GM23338 (cell line): Measurements from ENCODE around the gene LRBA. TPM values are rescaled to one million over a fixed set of nuclear protein-coding genes. Genes with fewer than 3 reads are reported as not detected.

Experiments
- ATAC-seq: fragments of 200-7000 bp; cut with Tn5 transposase; 3 replicates; pipeline ENCODE4 v1.9.1; 2020
- DNase-seq: peaks from one replicate; pipeline ENCODE4 v3.0.0-alpha.2; 2015; ENCODE audit warnings: low spot score
- H2AFZ ChIP-seq: fragments of 200-600 bp; sonication (generic); 2 replicates; pipeline ENCODE4 v1.8.0; 2016; ENCODE audit warnings: antibody characterized with exemption, mild to moderate bottlenecking, moderate library complexity
- H3F3A ChIP-seq: fragments of 200-600 bp; sonication (generic); replicated peaks from 2 replicates; pipeline ENCODE4 v1.8.0; 2017; ENCODE audit warnings: antibody characterized with exemption, mixed run types, low read depth
- H3K27ac ChIP-seq: fragments of 200-600 bp; sonication (generic); 2 replicates; pipeline ENCODE4 v1.6.1; 2016; ENCODE audit warnings: low read depth
- H3K27me3 ChIP-seq: fragments of 200-600 bp; sonication (generic); 2 replicates; pipeline ENCODE4 v1.8.0; 2016; ENCODE audit warnings: mild to moderate bottlenecking, mixed run types, moderate library complexity; ENCODE audit not compliant: insufficient read depth
- H3K36me3 ChIP-seq: fragments of 200-600 bp; sonication (generic); 2 replicates; pipeline ENCODE4 v1.8.0; 2016; ENCODE audit warnings: mild to moderate bottlenecking; ENCODE audit not compliant: insufficient read depth
- H3K4me1 ChIP-seq: fragments of 200-600 bp; sonication (generic); 2 replicates; pipeline ENCODE4 v1.8.0; 2016; ENCODE audit warnings: mild to moderate bottlenecking, moderate library complexity; ENCODE audit not compliant: insufficient read depth
- H3K4me2 ChIP-seq: fragments of 200-600 bp; sonication (generic); 2 replicates; pipeline ENCODE4 v1.7.1; 2017; ENCODE audit warnings: mixed run types
- H3K4me3 ChIP-seq: fragments of 200-600 bp; sonication (generic); 2 replicates; pipeline ENCODE4 v1.6.1; 2016; ENCODE audit warnings: mixed run types
- H3K79me2 ChIP-seq: fragments of 200-600 bp; sonication (generic); replicated peaks from 2 replicates; pipeline ENCODE4 v1.8.0; 2017; ENCODE audit warnings: mild to moderate bottlenecking; ENCODE audit not compliant: insufficient read depth
- H3K9me2 ChIP-seq: fragments of 200-600 bp; sonication (generic); 2 replicates; pipeline ENCODE4 v1.8.0; 2017; ENCODE audit not compliant: insufficient read depth
- H4K20me1 ChIP-seq: fragments of 200-600 bp; sonication (generic); replicated peaks from 2 replicates; pipeline ENCODE4 v1.8.0; 2017; ENCODE audit warnings: mild to moderate bottlenecking; ENCODE audit not compliant: insufficient read depth
- H3K27ac Mint-ChIP-seq: 2 replicates; pipeline ENCODE4 v1.8.0; 2020; ENCODE audit warnings: inconsistent platforms, mild to moderate bottlenecking, moderate library complexity, mixed read lengths
- H3K27me3 Mint-ChIP-seq: 3 replicates; pipeline ENCODE4 v1.8.0; 2022; ENCODE audit warnings: low read depth, mild to moderate bottlenecking, moderate library complexity, mixed read lengths, inconsistent platforms; ENCODE audit not compliant: insufficient read depth, poor library complexity
- H3K36me3 Mint-ChIP-seq: 3 replicates; pipeline ENCODE4 v1.8.0; 2021; ENCODE audit warnings: low read depth, mild to moderate bottlenecking, inconsistent platforms, moderate library complexity, mixed read lengths
- H3K4me1 Mint-ChIP-seq: 3 replicates; pipeline ENCODE4 v1.8.0; 2020; ENCODE audit warnings: mild to moderate bottlenecking, inconsistent platforms, mixed read lengths
- H3K4me3 Mint-ChIP-seq: 3 replicates; pipeline ENCODE4 v1.8.0; 2021; ENCODE audit warnings: moderate library complexity, mild to moderate bottlenecking, inconsistent platforms, mixed read lengths
- H3K9me3 Mint-ChIP-seq: 3 replicates; pipeline ENCODE4 v1.8.0; 2020; ENCODE audit warnings: moderate library complexity, mild to moderate bottlenecking, inconsistent platforms, mixed read lengths
- CREB1 ChIP-seq: fragments of 250-450 bp; sonication (Bioruptor Pico); IDR thresholded peaks from 2 replicates; pipeline ENCODE4 v1.5.0; 2020; ENCODE audit warnings: low read depth, mild to moderate bottlenecking, moderate library complexity
- ETS1 ChIP-seq: IDR thresholded peaks from 2 replicates; pipeline ENCODE4 v1.6.1; 2016; ENCODE audit warnings: antibody characterized with exemption
- EZH2 ChIP-seq: fragments of 200-600 bp; sonication (generic); IDR thresholded peaks from one replicate; pipeline ENCODE4 v1.8.0; 2017; ENCODE audit warnings: antibody characterized with exemption, mild to moderate bottlenecking, low read depth; ENCODE audit not compliant: unreplicated experiment
- EZH2phosphoT487 ChIP-seq: fragments of 200-600 bp; sonication (generic); IDR thresholded peaks from one replicate; pipeline ENCODE4 v1.8.1; 2018; ENCODE audit warnings: antibody characterized with exemption; ENCODE audit not compliant: unreplicated experiment
- JUNB ChIP-seq: IDR thresholded peaks from one replicate; pipeline ENCODE4 v1.6.1; 2016; ENCODE audit warnings: antibody characterized with exemption; ENCODE audit not compliant: unreplicated experiment
- NANOG ChIP-seq: IDR thresholded peaks from 2 replicates; pipeline ENCODE4 v1.6.1; 2016; ENCODE audit warnings: antibody characterized with exemption, borderline replicate concordance
- POLR2AphosphoS5 ChIP-seq: IDR thresholded peaks from 2 replicates; pipeline ENCODE4 v1.6.1; 2016; ENCODE audit warnings: antibody characterized with exemption, low read depth
- REST ChIP-seq: IDR thresholded peaks from one replicate; pipeline ENCODE4 v1.6.1; 2018; ENCODE audit warnings: antibody characterized with exemption; ENCODE audit not compliant: unreplicated experiment
- STAT1 ChIP-seq: IDR thresholded peaks from one replicate; pipeline ENCODE4 v1.6.1; 2016; ENCODE audit warnings: antibody characterized with exemption; ENCODE audit not compliant: unreplicated experiment
- ZNF114 ChIP-seq: fragments of 250-450 bp; sonication (Bioruptor Pico); IDR thresholded peaks from 2 replicates; pipeline ENCODE4 v1.5.0; 2020; ENCODE audit warnings: mild to moderate bottlenecking, moderate library complexity
- ZNF331 ChIP-seq: fragments of 250-450 bp; sonication (Bioruptor Pico); IDR thresholded peaks from 2 replicates; pipeline ENCODE4 v1.5.0; 2020; ENCODE audit warnings: low read depth, mild to moderate bottlenecking, moderate library complexity
- polyA plus RNA-seq: library from polyadenylated mRNA; unstranded; fragments of >200 nt; fragmentation: Nextera tagmentation; extraction: Ambion mirVana; gene quantifications from 2 replicates; pipeline ENCODE4 v1.2.1, GENCODE V29; 2016
- total RNA-seq: library from RNA; depleted of rRNA; stranded (reverse); fragments of >200 nt; shearing (Covaris generic); gene quantifications from 2 replicates; pipeline ENCODE4 v1.2.3, GENCODE V29; 2014
- TF ChIP-seq, protein P1 (sequence below): fragments of 250-450 bp; sonication (Bioruptor Pico); IDR thresholded peaks from 2 replicates; pipeline ENCODE4 v1.5.0; 2020; ENCODE audit warnings: mild to moderate bottlenecking, moderate library complexity
- TF ChIP-seq, protein P2 (sequence below), 2 experiments: fragments of 200-600 bp in 1 of 2; sonication (generic) in 1 of 2; conservative IDR thresholded peaks; 2 replicates each; pipeline versions ENCODE4 v1.5.1 to v1.6.1; 2016 to 2017; ENCODE audit warnings: antibody characterized with exemption in 2 of 2, low read depth in 2 of 2, mild to moderate bottlenecking in 2 of 2, moderate library complexity in 1 of 2

LRBA gene
- total and polyA plus RNA-seq, 2 experiments from 2014 or later, result 23.3 to 126 TPM

- Histone ChIP-seq H3K9me2 (0 out of 2 replicates have a peak, but pooled peaks cover 4% of the 10 kb centered on the region), H3K36me3 (no peaks in the 10 kb centered on the region; the same call in 1 of the 2 replicates), H3K4me2 (no peak overlapping the region), H3K27me3 (no peaks in the 10 kb centered on the region), H2AFZ (no peak overlapping the region), H3K27ac (no peak overlapping the region), H3K79me2 (no peaks in the 10 kb centered on the region), H4K20me1 (no peaks in the 10 kb centered on the region), H3K4me3 (no peak overlapping the region), H3F3A (no peaks in the 10 kb centered on the region), H3K4me1 (no peaks in the 10 kb centered on the region)
- Mint-ChIP-seq H3K27me3 (no peaks in the 10 kb centered on the region), H3K27ac (no peak overlapping the region), H3K4me1 (no peaks in the 10 kb centered on the region), H3K36me3 (peaks cover 10% of the 10 kb centered on the region), H3K9me3 (peaks cover 7% of the 10 kb centered on the region; the same call in 1 of the 3 replicates), H3K4me3 (no peak overlapping the region)
- TF ChIP-seq CREB1 (CRISPR knock-in tag) (no peak), NANOG (no peak), ZNF331 (CRISPR knock-in tag) (no peak), STAT1 (no peak), EZH2 (no peak), JUNB (no peak), ZNF114 (CRISPR knock-in tag) (no peak), POLR2AphosphoS5 (no peak), ETS1 (no peak), REST (no peak), EZH2phosphoT487 (no peak)
- TF ChIP-seq, protein P1, sequence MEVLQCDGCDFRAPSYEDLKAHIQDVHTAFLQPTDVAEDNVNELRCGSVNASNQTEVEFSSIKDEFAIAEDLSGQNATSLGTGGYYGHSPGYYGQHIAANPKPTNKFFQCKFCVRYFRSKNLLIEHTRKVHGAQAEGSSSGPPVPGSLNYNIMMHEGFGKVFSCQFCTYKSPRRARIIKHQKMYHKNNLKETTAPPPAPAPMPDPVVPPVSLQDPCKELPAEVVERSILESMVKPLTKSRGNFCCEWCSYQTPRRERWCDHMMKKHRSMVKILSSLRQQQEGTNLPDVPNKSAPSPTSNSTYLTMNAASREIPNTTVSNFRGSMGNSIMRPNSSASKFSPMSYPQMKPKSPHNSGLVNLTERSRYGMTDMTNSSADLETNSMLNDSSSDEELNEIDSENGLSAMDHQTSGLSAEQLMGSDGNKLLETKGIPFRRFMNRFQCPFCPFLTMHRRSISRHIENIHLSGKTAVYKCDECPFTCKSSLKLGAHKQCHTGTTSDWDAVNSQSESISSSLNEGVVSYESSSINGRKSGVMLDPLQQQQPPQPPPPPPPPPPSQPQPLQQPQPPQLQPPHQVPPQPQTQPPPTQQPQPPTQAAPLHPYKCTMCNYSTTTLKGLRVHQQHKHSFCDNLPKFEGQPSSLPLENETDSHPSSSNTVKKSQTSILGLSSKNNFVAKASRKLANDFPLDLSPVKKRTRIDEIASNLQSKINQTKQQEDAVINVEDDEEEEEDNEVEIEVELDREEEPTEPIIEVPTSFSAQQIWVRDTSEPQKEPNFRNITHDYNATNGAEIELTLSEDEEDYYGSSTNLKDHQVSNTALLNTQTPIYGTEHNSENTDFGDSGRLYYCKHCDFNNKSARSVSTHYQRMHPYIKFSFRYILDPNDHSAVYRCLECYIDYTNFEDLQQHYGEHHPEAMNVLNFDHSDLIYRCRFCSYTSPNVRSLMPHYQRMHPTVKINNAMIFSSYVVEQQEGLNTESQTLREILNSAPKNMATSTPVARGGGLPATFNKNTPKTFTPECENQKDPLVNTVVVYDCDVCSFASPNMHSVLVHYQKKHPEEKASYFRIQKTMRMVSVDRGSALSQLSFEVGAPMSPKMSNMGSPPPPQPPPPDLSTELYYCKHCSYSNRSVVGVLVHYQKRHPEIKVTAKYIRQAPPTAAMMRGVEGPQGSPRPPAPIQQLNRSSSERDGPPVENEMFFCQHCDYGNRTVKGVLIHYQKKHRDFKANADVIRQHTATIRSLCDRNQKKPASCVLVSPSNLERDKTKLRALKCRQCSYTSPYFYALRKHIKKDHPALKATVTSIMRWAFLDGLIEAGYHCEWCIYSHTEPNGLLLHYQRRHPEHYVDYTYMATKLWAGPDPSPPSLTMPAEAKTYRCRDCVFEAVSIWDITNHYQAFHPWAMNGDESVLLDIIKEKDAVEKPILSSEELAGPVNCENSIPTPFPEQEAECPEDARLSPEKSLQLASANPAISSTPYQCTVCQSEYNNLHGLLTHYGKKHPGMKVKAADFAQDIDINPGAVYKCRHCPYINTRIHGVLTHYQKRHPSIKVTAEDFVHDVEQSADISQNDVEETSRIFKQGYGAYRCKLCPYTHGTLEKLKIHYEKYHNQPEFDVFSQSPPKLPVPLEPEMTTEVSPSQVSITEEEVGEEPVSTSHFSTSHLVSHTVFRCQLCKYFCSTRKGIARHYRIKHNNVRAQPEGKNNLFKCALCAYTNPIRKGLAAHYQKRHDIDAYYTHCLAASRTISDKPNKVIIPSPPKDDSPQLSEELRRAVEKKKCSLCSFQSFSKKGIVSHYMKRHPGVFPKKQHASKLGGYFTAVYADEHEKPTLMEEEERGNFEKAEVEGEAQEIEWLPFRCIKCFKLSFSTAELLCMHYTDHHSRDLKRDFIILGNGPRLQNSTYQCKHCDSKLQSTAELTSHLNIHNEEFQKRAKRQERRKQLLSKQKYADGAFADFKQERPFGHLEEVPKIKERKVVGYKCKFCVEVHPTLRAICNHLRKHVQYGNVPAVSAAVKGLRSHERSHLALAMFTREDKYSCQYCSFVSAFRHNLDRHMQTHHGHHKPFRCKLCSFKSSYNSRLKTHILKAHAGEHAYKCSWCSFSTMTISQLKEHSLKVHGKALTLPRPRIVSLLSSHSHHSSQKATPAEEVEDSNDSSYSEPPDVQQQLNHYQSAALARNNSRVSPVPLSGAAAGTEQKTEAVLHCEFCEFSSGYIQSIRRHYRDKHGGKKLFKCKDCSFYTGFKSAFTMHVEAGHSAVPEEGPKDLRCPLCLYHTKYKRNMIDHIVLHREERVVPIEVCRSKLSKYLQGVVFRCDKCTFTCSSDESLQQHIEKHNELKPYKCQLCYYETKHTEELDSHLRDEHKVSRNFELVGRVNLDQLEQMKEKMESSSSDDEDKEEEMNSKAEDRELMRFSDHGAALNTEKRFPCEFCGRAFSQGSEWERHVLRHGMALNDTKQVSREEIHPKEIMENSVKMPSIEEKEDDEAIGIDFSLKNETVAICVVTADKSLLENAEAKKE (CRISPR knock-in tag), result no peak
- TF ChIP-seq, protein P2, sequence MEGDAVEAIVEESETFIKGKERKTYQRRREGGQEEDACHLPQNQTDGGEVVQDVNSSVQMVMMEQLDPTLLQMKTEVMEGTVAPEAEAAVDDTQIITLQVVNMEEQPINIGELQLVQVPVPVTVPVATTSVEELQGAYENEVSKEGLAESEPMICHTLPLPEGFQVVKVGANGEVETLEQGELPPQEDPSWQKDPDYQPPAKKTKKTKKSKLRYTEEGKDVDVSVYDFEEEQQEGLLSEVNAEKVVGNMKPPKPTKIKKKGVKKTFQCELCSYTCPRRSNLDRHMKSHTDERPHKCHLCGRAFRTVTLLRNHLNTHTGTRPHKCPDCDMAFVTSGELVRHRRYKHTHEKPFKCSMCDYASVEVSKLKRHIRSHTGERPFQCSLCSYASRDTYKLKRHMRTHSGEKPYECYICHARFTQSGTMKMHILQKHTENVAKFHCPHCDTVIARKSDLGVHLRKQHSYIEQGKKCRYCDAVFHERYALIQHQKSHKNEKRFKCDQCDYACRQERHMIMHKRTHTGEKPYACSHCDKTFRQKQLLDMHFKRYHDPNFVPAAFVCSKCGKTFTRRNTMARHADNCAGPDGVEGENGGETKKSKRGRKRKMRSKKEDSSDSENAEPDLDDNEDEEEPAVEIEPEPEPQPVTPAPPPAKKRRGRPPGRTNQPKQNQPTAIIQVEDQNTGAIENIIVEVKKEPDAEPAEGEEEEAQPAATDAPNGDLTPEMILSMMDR (conservative IDR thresholded peaks at IDR 0.05; ENCODE audit: low read depth in 2 of 2), result no peak
- ATAC-seq (no peak), DNase-seq (no peak)
Observed at GRCh38 chr4:150562751-150563150, 452.3 kb downstream of the LRBA start.
